Testis (tissue), 3 donors: ENCODE results near the gene FRY. TPM values are rescaled to one million over a fixed set of nuclear protein-coding genes. Genes with fewer than 3 reads are reported as not detected.
"Not testable (repeated sequence)": the region's sequence is repeated elsewhere in the genome, so short reads cannot be mapped to it uniquely, and the experiment has no call there.

ENCODE experiments used
- DNase-seq: peaks from one replicate; pipeline ENCODE4 v3.0.0-alpha.2; 2019
- H3K27ac ChIP-seq, 2 donors: fragments of 200-600 bp; sonication (generic); one replicate each; pipeline ENCODE4 v1.5.1; 2019
- H3K27me3 ChIP-seq: fragments of 200-600 bp; sonication (generic); one replicate; pipeline ENCODE4 v1.5.1; 2019
- H3K36me3 ChIP-seq: fragments of 200-600 bp; sonication (generic); one replicate; pipeline ENCODE4 v1.5.1; 2017; ENCODE audit warnings: low read depth; ENCODE audit errors: missing control alignments
- H3K4me1 ChIP-seq: fragments of 200-600 bp; sonication (generic); one replicate; pipeline ENCODE4 v1.5.1; 2019
- H3K4me3 ChIP-seq, 2 donors: fragments of 200-600 bp; sonication (generic); one replicate each; pipeline ENCODE4 v1.5.1; 2017 to 2019
- H3K9me3 ChIP-seq: fragments of 200-600 bp; sonication (generic); one replicate; pipeline ENCODE4 v1.5.1; 2017
- CTCF ChIP-seq, 3 experiments: fragments of 450-650 bp in 2 of 3; fragments of 200-600 bp in 1 of 3; sonication (generic) in 1 of 3; IDR thresholded peaks; one replicate each; pipeline ENCODE4 v1.5.1; 2016 to 2019; ENCODE audit warnings: antibody characterized with exemption in 3 of 3, mild to moderate bottlenecking in 2 of 3, moderate library complexity in 1 of 3
- POLR2A ChIP-seq: fragments of 450-650 bp; IDR thresholded peaks from one replicate; pipeline ENCODE4 v1.6.1; 2017; ENCODE audit warnings: antibody characterized with exemption, mild to moderate bottlenecking, moderate library complexity
- WGBS, 2 donors: methylation state at CpG; one replicate each; pipeline ENCODE4 v1.1.5; 2018; 5-methylcytosine and 5-hydroxymethylcytosine counted together
- intact Hi-C: fragments of 100-400 bp; cut with DNase I; formaldehyde crosslinking; loops from one replicate; pipeline ENCODE4 v1.15.1; 2023; ENCODE audit warnings: low total_unique reads
- polyA plus RNA-seq: library from polyadenylated mRNA; stranded (reverse); fragments of 350-450 nt; fragmentation: Illumina TruSeq; extraction: RNeasy Lipid Tissue Mini Kit (QIAGEN cat#74804); gene quantifications from one replicate; pipeline ENCODE4 v1.2.3, GENCODE V29; 2014; ENCODE audit warnings: low read depth, low replicate concordance; ENCODE audit not compliant: insufficient read depth
- total RNA-seq, 2 donors: library from RNA; depleted of rRNA; stranded (reverse); fragments of >200 nt; gene quantifications; one replicate each; pipeline ENCODE4 v1.2.3, GENCODE V29; 2016

The FRY gene
- total and polyA plus RNA-seq, 3 donors from 2014 or later = 24.8 to 26.6 (median 25.9) TPM

DNA sequence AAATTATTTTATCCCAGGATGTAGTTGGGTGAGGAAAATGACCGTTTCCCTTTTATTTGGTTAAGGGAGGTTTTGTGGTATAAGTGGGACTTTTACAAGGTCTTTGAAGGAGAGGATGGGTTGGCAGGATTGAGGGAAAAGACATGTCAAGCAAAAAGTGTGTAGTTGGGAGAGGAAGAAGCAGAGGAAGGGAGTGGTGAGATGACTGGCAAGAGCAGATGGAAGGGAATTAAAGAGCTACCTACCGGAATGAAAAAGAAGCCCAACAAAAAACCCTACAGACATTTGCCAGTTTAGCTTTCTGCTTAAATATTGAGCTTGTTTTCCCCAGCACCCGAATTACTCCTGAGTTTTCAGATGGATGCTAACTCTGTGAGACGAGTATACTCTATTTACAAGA, 19.6 kb downstream of the FRY start:
- H3K27me3 ChIP-seq = no peaks in the 10 kb centered on the region
- H3K36me3 ChIP-seq = no peaks in the 10 kb centered on the region
- H3K4me1 ChIP-seq = no peaks in the 10 kb centered on the region
- H3K27ac ChIP-seq = no peak overlapping the region
- DNase-seq = no peak
- H3K4me3 ChIP-seq = no peak overlapping the region
- intact Hi-C loops = no loop called here
- TF ChIP-seq CTCF (IDR thresholded peaks at IDR 0.05) (no peak), POLR2A (no peak)
- 83 to 96% methylated on average over 4 of the region's 4 CpGs for WGBS, 2 donors
- no peaks in the 10 kb centered on the region for H3K9me3 ChIP-seq

DNA sequence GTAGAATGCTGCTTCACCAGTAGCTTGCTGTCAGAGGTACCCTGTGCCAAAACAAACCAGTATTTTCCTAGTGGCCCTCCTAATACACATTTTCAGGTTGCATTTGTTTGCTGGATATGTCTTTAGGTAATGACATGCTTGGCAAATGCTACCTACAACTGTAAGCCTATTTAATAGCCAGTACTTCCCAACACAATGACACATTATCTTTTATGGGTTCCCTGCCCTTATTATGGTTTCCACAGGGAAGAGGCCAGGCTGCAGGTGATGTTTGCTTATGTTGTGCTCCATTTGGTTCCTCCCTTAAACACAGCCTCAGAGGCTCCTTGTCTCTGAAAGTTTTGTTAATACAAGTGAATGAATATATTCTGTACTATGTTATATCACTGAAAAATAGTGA, 24.7 kb downstream of the FRY start:
- intact Hi-C loops = no loop called here
- H3K4me1 ChIP-seq = peaks cover 9% of the 10 kb centered on the region
- no peak for DNase-seq
- no peaks in the 10 kb centered on the region for H3K9me3 ChIP-seq
- no peaks in the 10 kb centered on the region for H3K27me3 ChIP-seq
- H3K36me3 ChIP-seq = no peaks in the 10 kb centered on the region
- TF ChIP-seq CTCF (IDR thresholded peaks at IDR 0.05) (no peak), POLR2A (no peak)
- no peak overlapping the region for H3K27ac ChIP-seq
- H3K4me3 ChIP-seq = no peak overlapping the region

- H3K27me3 ChIP-seq, H3K4me1 ChIP-seq, H3K4me3 ChIP-seq, H3K36me3 ChIP-seq, H3K27ac ChIP-seq, DNase-seq, H3K9me3 ChIP-seq, intact Hi-C loops: not testable (repeated sequence)
- 67 to 85% methylated on average over 6 of the region's 6 CpGs for WGBS, 2 donors
These were observed 25.8 kb downstream of the FRY start for GRCh38 chr13:32057325-32057724.

GRCh38 chr13:32059511-32059984, 28.0 kb downstream of the FRY start:
- Histone ChIP-seq H3K9me3 (no peaks in the 10 kb centered on the region), H3K27me3 (no peaks in the 10 kb centered on the region), H3K27ac (no peak overlapping the region), H3K36me3 (no peaks in the 10 kb centered on the region), H3K4me3 (no peak overlapping the region), H3K4me1 (peaks cover 9% of the 10 kb centered on the region)
- TF ChIP-seq POLR2A (no peak), CTCF (IDR thresholded peaks at IDR 0.05) (no peak)
- 91 to 93% methylated on average over 2 of the region's 2 CpGs for WGBS, 2 donors
- DNase-seq = no peak
- intact Hi-C loops = no loop called here

DNA sequence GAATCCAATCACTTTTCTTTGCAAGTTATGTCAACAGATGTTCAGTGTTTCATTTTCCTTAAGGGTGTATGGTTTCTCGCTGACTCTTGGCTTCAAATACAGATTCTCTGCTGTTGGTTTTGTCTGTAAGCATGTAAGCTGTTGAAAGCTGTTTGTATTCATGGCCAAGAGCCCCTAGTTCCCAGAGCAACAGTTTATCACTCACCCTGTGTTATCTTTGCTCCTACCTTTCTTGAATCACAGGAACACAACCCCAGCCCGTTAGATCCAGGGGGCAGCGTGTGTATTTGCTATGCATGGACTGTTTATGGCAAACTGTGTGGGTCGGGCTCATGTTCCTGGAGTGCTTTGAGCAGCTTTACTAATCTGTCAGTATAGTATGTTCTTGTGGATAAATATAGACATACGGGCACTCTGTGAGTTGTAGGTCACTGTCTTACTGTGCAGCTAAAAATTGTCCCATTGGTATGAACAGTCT, 28.9 kb downstream of the FRY start:
- intact Hi-C loops = no loop called here
- Histone ChIP-seq H3K36me3 (no peaks in the 10 kb centered on the region), H3K9me3 (no peaks in the 10 kb centered on the region), H3K27ac (no peak overlapping the region), H3K27me3 (no peaks in the 10 kb centered on the region), H3K4me1 (peaks cover 9% of the 10 kb centered on the region), H3K4me3 (no peak overlapping the region)
- no peak for TF ChIP-seq CTCF (IDR thresholded peaks at IDR 0.05)
- no peak for TF ChIP-seq POLR2A
- DNase-seq = no peak
- 52 to 70% methylated on average over 5 of the region's 5 CpGs for WGBS, 2 donors
